Lower lobe of right lung (tissue), 2 donors: ENCODE results near the gene MTLN. TPM values are rescaled to one million over a fixed set of nuclear protein-coding genes. Genes with fewer than 3 reads are reported as not detected.
"Not testable (repeated sequence)": the region's sequence is repeated elsewhere in the genome, so short reads cannot be mapped to it uniquely, and the experiment has no call there.

ENCODE experiments used
- ATAC-seq, 2 donors: fragments of 200-7000 bp; cut with Tn5 transposase; one replicate each; pipeline ENCODE4 v1.9.1; 2020 to 2022; ENCODE audit warnings: mild to moderate bottlenecking in 2 of 2, moderate library complexity in 2 of 2
- DNase-seq: peaks from one replicate; pipeline ENCODE4 v3.0.0-alpha.2; 2020
- H3K27ac ChIP-seq: fragments of 200-600 bp; one replicate; pipeline ENCODE4 v1.8.0; 2022
- H3K27me3 ChIP-seq: fragments of 200-600 bp; one replicate; pipeline ENCODE4 v1.8.0; 2022; ENCODE audit warnings: low read depth
- H3K36me3 ChIP-seq: fragments of 200-600 bp; one replicate; pipeline ENCODE4 v1.8.0; 2022; ENCODE audit warnings: mild to moderate bottlenecking
- H3K4me1 ChIP-seq: fragments of 200-600 bp; one replicate; pipeline ENCODE4 v1.8.0; 2022
- H3K4me3 ChIP-seq: fragments of 200-600 bp; one replicate; pipeline ENCODE4 v1.8.0; 2022; ENCODE audit warnings: mild to moderate bottlenecking
- H3K9me3 ChIP-seq: fragments of 200-600 bp; one replicate; pipeline ENCODE4 v1.8.0; 2022
- intact Hi-C: fragments of 100-400 bp; cut with DNase I; formaldehyde crosslinking; loops from one replicate; pipeline ENCODE4 v1.11.0; 2022
- total RNA-seq: library from RNA; stranded (reverse); fragmentation: NEBNext Ultra II Directional; extraction: Animal tissue kit (Norgen Biotek cat#: 25700); gene quantifications from one replicate; pipeline ENCODE4 v1.2.1, GENCODE V29; 2021
- TF ChIP-seq, protein P1 (sequence below): fragments of 200-600 bp; IDR thresholded peaks from one replicate; pipeline ENCODE4 v1.8.0; 2022; ENCODE audit warnings: antibody characterized with exemption, mild to moderate bottlenecking
- donor health status: DM: no; HTN: yes; CAD: no; lungs with severe emphysema.

The MTLN gene
- total RNA-seq, 1 donor from 2014 or later: 47.3 TPM

GRCh38 chr2:110215566-110216158 lies 3.3 kb upstream of the MTLN start:
- H3K27ac ChIP-seq: no peak overlapping the region
- H3K9me3 ChIP-seq: no peaks in the 10 kb centered on the region
- no peak for ATAC-seq
- no peak overlapping the region for H3K4me3 ChIP-seq
- DNase-seq: no peak
- H3K27me3 ChIP-seq: peaks cover 5% of the 10 kb centered on the region
- TF ChIP-seq, protein P1, sequence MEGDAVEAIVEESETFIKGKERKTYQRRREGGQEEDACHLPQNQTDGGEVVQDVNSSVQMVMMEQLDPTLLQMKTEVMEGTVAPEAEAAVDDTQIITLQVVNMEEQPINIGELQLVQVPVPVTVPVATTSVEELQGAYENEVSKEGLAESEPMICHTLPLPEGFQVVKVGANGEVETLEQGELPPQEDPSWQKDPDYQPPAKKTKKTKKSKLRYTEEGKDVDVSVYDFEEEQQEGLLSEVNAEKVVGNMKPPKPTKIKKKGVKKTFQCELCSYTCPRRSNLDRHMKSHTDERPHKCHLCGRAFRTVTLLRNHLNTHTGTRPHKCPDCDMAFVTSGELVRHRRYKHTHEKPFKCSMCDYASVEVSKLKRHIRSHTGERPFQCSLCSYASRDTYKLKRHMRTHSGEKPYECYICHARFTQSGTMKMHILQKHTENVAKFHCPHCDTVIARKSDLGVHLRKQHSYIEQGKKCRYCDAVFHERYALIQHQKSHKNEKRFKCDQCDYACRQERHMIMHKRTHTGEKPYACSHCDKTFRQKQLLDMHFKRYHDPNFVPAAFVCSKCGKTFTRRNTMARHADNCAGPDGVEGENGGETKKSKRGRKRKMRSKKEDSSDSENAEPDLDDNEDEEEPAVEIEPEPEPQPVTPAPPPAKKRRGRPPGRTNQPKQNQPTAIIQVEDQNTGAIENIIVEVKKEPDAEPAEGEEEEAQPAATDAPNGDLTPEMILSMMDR: no peak
- H3K36me3 ChIP-seq: peaks cover 6% of the 10 kb centered on the region
- intact Hi-C loops: no loop called here
- peaks cover 11% of the 10 kb centered on the region for H3K4me1 ChIP-seq

DNA sequence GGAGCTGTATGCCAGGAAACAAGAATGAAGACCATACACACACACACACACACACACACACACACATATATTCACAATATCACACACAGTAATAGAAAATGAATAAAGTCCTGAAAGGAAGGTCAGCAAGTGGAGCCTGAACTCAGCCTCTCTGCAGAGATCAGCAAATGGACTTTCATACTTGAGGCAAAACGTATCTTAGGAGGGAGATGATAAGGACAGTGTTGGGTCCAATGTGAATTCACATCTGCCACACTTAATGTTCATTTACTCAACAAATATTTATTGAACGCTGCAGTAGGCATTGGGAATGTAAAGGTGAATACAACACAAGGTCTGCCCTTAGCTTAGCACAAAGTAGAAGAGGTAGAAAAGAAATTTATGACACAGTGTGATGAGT lies 2.7 kb upstream of the MTLN start:
- H3K27ac ChIP-seq: no peak overlapping the region
- intact Hi-C loops: no loop called here
- peaks cover 10% of the 10 kb centered on the region for H3K36me3 ChIP-seq
- ATAC-seq (no peak), DNase-seq (no peak)
- TF ChIP-seq, protein P1: no peak
- H3K4me1 ChIP-seq: peaks cover 11% of the 10 kb centered on the region
- H3K4me3 ChIP-seq: no peak overlapping the region
- H3K27me3 ChIP-seq: peaks cover 4% of the 10 kb centered on the region
- H3K9me3 ChIP-seq: no peaks in the 10 kb centered on the region

GRCh38 chr2:110213522-110213921 lies 1.2 kb upstream of the MTLN start:
- ATAC-seq, H3K27me3 ChIP-seq, intact Hi-C loops, DNase-seq, H3K4me3 ChIP-seq, H3K27ac ChIP-seq, H3K9me3 ChIP-seq: not testable (repeated sequence)
- Histone ChIP-seq H3K4me1 (peaks cover 11% of the 10 kb centered on the region), H3K36me3 (peaks cover 16% of the 10 kb centered on the region)

GRCh38 chr2:110205660-110206455 lies 6.5 kb downstream of the MTLN start:
- intact Hi-C loops: no loop called here
- Histone ChIP-seq H3K4me1 (peaks cover 12% of the 10 kb centered on the region), H3K4me3 (no peak overlapping the region), H3K27ac (no peak overlapping the region), H3K9me3 (no peaks in the 10 kb centered on the region), H3K27me3 (no peaks in the 10 kb centered on the region), H3K36me3 (peaks cover 17% of the 10 kb centered on the region)
- TF ChIP-seq, protein P1: no peak
- DNase-seq: no peak
- no peak for ATAC-seq

- Histone ChIP-seq H3K27ac (peak within 1 kb of the TSS; percentile 66), H3K4me1 (peaks cover 9% of the 10 kb centered on the region), H3K4me3 (peak within 1 kb of the TSS; percentile 81), H3K36me3 (peaks cover 7% of the 10 kb centered on the region), H3K27me3 (no peaks in the 10 kb centered on the region), H3K9me3 (no peaks in the 10 kb centered on the region)
- ATAC-seq (peak; percentile 97 to 99), DNase-seq (peak; percentile 89)
- intact Hi-C loops: no loop called here
- TF ChIP-seq, protein P1: no peak
These were observed 7.7 kb downstream of the MTLN start, which contains the start of gene NPHP1 for GRCh38 chr2:110204408-110205385. Gene NPHP1 (minus strand): TSS chr2:110205013. CDS start chr2:110204968, 45 bp downstream.
